HFFc6 (cell line): ENCODE data around the gene RTL10. TPM values are rescaled to one million over a fixed set of nuclear protein-coding genes. Genes with fewer than 3 reads are reported as not detected.

Source experiments
- DNase-seq: peaks from one replicate; pipeline ENCODE4 v3.0.0-alpha.2; 2018
- H3K27ac Mint-ChIP-seq: 2 replicates; pipeline ENCODE4 v1.8.0; 2020; ENCODE audit warnings: mild to moderate bottlenecking, mixed read lengths
- H3K27me3 Mint-ChIP-seq: 2 replicates; pipeline ENCODE4 v1.8.0; 2021; ENCODE audit warnings: mild to moderate bottlenecking, moderate library complexity, mixed read lengths; ENCODE audit not compliant: insufficient read depth
- H3K36me3 Mint-ChIP-seq: 2 replicates; pipeline ENCODE4 v1.8.0; 2021; ENCODE audit warnings: low read depth, mixed read lengths
- H3K4me1 Mint-ChIP-seq: 2 replicates; pipeline ENCODE4 v1.8.0; 2020; ENCODE audit warnings: low read depth, mixed read lengths
- H3K4me3 Mint-ChIP-seq: 2 replicates; pipeline ENCODE4 v1.8.0; 2020; ENCODE audit warnings: mild to moderate bottlenecking, moderate library complexity, mixed read lengths
- H3K9me3 Mint-ChIP-seq: 2 replicates; pipeline ENCODE4 v1.8.0; 2020; ENCODE audit warnings: mild to moderate bottlenecking, mixed read lengths
- CTCF ChIP-seq: fragments of 200-600 bp; sonication (generic); IDR thresholded peaks from 2 replicates; pipeline ENCODE4 v1.5.0; 2021; ENCODE audit warnings: antibody characterized with exemption, mild to moderate bottlenecking
- total RNA-seq, 6 experiments: library from RNA; stranded (reverse); fragmentation: NEBNext Ultra II Directional; extraction: Animal tissue kit (Norgen Biotek cat#: 25700); gene quantifications; 2 replicates in 1 of 6; 3 replicates in 5 of 6; pipeline ENCODE4 v1.2.3, GENCODE V29; 2021

Gene RTL10
- total RNA-seq, 6 experiments from 2014 or later = 17.4 to 22.7 (median 19.2) TPM

GRCh38 chr22:19870153-19871022 lies 15.7 kb upstream of the RTL10 start:
- no peak for DNase-seq
- Mint-ChIP-seq H3K27me3 (no peaks in the 10 kb centered on the region; the same call in 1 of the 2 replicates), H3K4me1 (no peaks in the 10 kb centered on the region), H3K36me3 (no peaks in the 10 kb centered on the region), H3K27ac (no peak overlapping the region), H3K9me3 (no peaks in the 10 kb centered on the region), H3K4me3 (no peak overlapping the region)
- TF ChIP-seq CTCF = no peak

GRCh38 chr22:19869497-19870152 lies 15.0 kb upstream of the RTL10 start:
- H3K4me1 Mint-ChIP-seq = peaks cover 2% of the 10 kb centered on the region
- H3K36me3 Mint-ChIP-seq = no peaks in the 10 kb centered on the region
- no peak for DNase-seq
- H3K4me3 Mint-ChIP-seq = no peak overlapping the region
- no peaks in the 10 kb centered on the region for H3K9me3 Mint-ChIP-seq
- no peak overlapping the region for H3K27ac Mint-ChIP-seq
- TF ChIP-seq CTCF = no peak
- H3K27me3 Mint-ChIP-seq = no peaks in the 10 kb centered on the region; the same call in 1 of the 2 replicates

GRCh38 chr22:19868773-19869471 lies 14.2 kb upstream of the RTL10 start:
- Mint-ChIP-seq H3K4me3 (no peak overlapping the region), H3K36me3 (no peaks in the 10 kb centered on the region), H3K4me1 (peaks cover 7% of the 10 kb centered on the region), H3K27me3 (no peaks in the 10 kb centered on the region; the same call in 1 of the 2 replicates), H3K27ac (no peak overlapping the region), H3K9me3 (no peaks in the 10 kb centered on the region)
- DNase-seq = no peak
- TF ChIP-seq CTCF = no peak

- Mint-ChIP-seq H3K4me1 (peaks cover 7% of the 10 kb centered on the region), H3K27ac (no peak overlapping the region), H3K36me3 (no peaks in the 10 kb centered on the region), H3K9me3 (no peaks in the 10 kb centered on the region), H3K4me3 (no peak overlapping the region), H3K27me3 (no peaks in the 10 kb centered on the region; the same call in 1 of the 2 replicates)
- peak; percentile 23; the same call in 1 of the 2 replicates for TF ChIP-seq CTCF
- no peak for DNase-seq
These were observed 13.7 kb upstream of the RTL10 start for GRCh38 chr22:19868333-19868732.

GRCh38 chr22:19867617-19868016 lies 12.9 kb upstream of the RTL10 start:
- DNase-seq = no peak
- H3K27me3 Mint-ChIP-seq = no peaks in the 10 kb centered on the region; the same call in 1 of the 2 replicates

More at GRCh38 chr22:19867617-19868016, 12.9 kb upstream of the RTL10 start:
- no peak overlapping the region for H3K4me3 Mint-ChIP-seq
- H3K36me3 Mint-ChIP-seq = no peaks in the 10 kb centered on the region
- H3K4me1 Mint-ChIP-seq = peaks cover 7% of the 10 kb centered on the region
- TF ChIP-seq CTCF = no peak
- no peaks in the 10 kb centered on the region for H3K9me3 Mint-ChIP-seq
- no peak overlapping the region for H3K27ac Mint-ChIP-seq
